Measurements from ENCODE around the gene ANKRD16. TPM values are rescaled to one million over a fixed set of nuclear protein-coding genes. Genes with fewer than 3 reads are reported as not detected.

ANKRD16 gene
- total and polyA plus RNA-seq, 2 of the 13 experiments (the other 11 are each of a cell fraction or from before 2014, with no cell fraction given): 8.0 to 11.4 TPM

GRCh38 chr10:5831446-5831782 lies 58.3 kb downstream of the ANKRD16 start (continued):
- no peak for TF ChIP-seq PAWR (CRISPR knock-in tag; IDR thresholded peaks at IDR 0.05; ENCODE audit: borderline replicate concordance)
- 0 out of 2 replicates have a peak, but pooled peaks have one; percentile 52 for TF ChIP-seq ZNF609 (CRISPR knock-in tag; IDR thresholded peaks at IDR 0.05; ENCODE audit: borderline replicate concordance)
- no peak for TF ChIP-seq ZSCAN22 (CRISPR knock-in tag; IDR thresholded peaks at IDR 0.05)
- 0 out of 2 replicates have a peak, but pooled peaks have one; percentile 57 for TF ChIP-seq RXRA (CRISPR knock-in tag; IDR thresholded peaks at IDR 0.05)
- no peak for TF ChIP-seq IRX3 (CRISPR knock-in tag; IDR thresholded peaks at IDR 0.05; ENCODE audit: borderline replicate concordance, low read depth)
- TF ChIP-seq IKZF1 (IDR thresholded peaks at IDR 0.05): no peak
- peak; percentile 35 for TF ChIP-seq XRCC5 (optimal IDR thresholded peaks at IDR 0.05; ENCODE audit: low read length)
- peak; percentile 87 for TF ChIP-seq SALL1 (CRISPR knock-in tag; IDR thresholded peaks at IDR 0.05)
- TF ChIP-seq, protein P1, sequence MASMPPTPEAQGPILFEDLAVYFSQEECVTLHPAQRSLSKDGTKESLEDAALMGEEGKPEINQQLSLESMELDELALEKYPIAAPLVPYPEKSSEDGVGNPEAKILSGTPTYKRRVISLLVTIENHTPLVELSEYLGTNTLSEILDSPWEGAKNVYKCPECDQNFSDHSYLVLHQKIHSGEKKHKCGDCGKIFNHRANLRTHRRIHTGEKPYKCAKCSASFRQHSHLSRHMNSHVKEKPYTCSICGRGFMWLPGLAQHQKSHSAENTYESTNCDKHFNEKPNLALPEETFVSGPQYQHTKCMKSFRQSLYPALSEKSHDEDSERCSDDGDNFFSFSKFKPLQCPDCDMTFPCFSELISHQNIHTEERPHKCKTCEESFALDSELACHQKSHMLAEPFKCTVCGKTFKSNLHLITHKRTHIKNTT (CRISPR knock-in tag; IDR thresholded peaks at IDR 0.05): no peak
- TF ChIP-seq HMG20A (CRISPR knock-in tag; IDR thresholded peaks at IDR 0.05; ENCODE audit: borderline replicate concordance): peak; percentile 55; the same call in 1 of the 2 replicates
- TF ChIP-seq, protein P2, sequence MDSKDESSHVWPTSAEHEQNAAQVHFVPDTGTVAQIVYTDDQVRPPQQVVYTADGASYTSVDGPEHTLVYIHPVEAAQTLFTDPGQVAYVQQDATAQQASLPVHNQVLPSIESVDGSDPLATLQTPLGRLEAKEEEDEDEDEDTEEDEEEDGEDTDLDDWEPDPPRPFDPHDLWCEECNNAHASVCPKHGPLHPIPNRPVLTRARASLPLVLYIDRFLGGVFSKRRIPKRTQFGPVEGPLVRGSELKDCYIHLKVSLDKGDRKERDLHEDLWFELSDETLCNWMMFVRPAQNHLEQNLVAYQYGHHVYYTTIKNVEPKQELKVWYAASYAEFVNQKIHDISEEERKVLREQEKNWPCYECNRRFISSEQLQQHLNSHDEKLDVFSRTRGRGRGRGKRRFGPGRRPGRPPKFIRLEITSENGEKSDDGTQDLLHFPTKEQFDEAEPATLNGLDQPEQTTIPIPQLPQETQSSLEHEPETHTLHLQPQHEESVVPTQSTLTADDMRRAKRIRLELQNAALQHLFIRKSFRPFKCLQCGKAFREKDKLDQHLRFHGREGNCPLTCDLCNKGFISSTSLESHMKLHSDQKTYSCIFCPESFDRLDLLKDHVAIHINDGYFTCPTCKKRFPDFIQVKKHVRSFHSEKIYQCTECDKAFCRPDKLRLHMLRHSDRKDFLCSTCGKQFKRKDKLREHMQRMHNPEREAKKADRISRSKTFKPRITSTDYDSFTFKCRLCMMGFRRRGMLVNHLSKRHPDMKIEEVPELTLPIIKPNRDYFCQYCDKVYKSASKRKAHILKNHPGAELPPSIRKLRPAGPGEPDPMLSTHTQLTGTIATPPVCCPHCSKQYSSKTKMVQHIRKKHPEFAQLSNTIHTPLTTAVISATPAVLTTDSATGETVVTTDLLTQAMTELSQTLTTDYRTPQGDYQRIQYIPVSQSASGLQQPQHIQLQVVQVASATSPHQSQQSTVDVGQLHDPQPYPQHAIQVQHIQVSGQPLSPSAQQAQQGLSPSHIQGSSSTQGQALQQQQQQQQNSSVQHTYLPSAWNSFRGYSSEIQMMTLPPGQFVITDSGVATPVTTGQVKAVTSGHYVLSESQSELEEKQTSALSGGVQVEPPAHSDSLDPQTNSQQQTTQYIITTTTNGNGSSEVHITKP (CRISPR knock-in tag; IDR thresholded peaks at IDR 0.05; ENCODE audit: low read depth): 0 out of 2 replicates have a peak, but pooled peaks have one; percentile 45
- no peak for TF ChIP-seq FOXA1 (IDR thresholded peaks at IDR 0.05)
- peak; percentile 85 for TF ChIP-seq FOXA1 (CRISPR knock-in tag; IDR thresholded peaks at IDR 0.05)
- no peak for TF ChIP-seq GABPA (IDR thresholded peaks at IDR 0.05; ENCODE audit: low read depth, low read length)
- peak; percentile 38; the same call in 1 of the 2 replicates for TF ChIP-seq GABPA (CRISPR knock-in tag; IDR thresholded peaks at IDR 0.05; ENCODE audit: low read depth)
- TF ChIP-seq, protein P3, sequence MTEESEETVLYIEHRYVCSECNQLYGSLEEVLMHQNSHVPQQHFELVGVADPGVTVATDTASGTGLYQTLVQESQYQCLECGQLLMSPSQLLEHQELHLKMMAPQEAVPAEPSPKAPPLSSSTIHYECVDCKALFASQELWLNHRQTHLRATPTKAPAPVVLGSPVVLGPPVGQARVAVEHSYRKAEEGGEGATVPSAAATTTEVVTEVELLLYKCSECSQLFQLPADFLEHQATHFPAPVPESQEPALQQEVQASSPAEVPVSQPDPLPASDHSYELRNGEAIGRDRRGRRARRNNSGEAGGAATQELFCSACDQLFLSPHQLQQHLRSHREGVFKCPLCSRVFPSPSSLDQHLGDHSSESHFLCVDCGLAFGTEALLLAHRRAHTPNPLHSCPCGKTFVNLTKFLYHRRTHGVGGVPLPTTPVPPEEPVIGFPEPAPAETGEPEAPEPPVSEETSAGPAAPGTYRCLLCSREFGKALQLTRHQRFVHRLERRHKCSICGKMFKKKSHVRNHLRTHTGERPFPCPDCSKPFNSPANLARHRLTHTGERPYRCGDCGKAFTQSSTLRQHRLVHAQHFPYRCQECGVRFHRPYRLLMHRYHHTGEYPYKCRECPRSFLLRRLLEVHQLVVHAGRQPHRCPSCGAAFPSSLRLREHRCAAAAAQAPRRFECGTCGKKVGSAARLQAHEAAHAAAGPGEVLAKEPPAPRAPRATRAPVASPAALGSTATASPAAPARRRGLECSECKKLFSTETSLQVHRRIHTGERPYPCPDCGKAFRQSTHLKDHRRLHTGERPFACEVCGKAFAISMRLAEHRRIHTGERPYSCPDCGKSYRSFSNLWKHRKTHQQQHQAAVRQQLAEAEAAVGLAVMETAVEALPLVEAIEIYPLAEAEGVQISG (CRISPR knock-in tag; IDR thresholded peaks at IDR 0.05): 0 out of 2 replicates have a peak, but pooled peaks have one; percentile 42
